HepG2 (cell line): Measurements from ENCODE around the gene SLC6A5.

Source experiments
- FOXA1 ChIP-seq, 2 experiments: fragments of 450-650 bp in 1 of 2; sonication (generic) in 1 of 2; formaldehyde crosslinking in 1 of 2; IDR thresholded peaks; 2 replicates each; pipeline versions ENCODE4 v1.4.0 to v1.6.1; 2016 to 2020; ENCODE audit warnings: missing genetic modification reagents in 1 of 2
- JUNB ChIP-seq: sonication (generic); formaldehyde crosslinking; IDR thresholded peaks from 2 replicates; pipeline ENCODE4 v1.8.0; 2022; ENCODE audit warnings: missing genetic modification reagents, mild to moderate bottlenecking, borderline replicate concordance
- JUND ChIP-seq: sonication (generic); formaldehyde crosslinking; IDR thresholded peaks from 2 replicates; pipeline ENCODE4 v1.8.0; 2022; ENCODE audit warnings: mild to moderate bottlenecking, missing genetic modification reagents
- POLR2A ChIP-seq, 2 experiments: IDR thresholded peaks; 2 replicates each; pipeline ENCODE4 v1.6.1; 2011; ENCODE audit warnings: low read depth in 2 of 2, low read length in 2 of 2, mild to moderate bottlenecking in 1 of 2, moderate library complexity in 1 of 2; ENCODE audit not compliant: insufficient read depth in 1 of 2
- ZFX ChIP-seq: sonication (generic); formaldehyde crosslinking; IDR thresholded peaks from 2 replicates; pipeline ENCODE4 v1.4.0; 2020; ENCODE audit warnings: mild to moderate bottlenecking, low read depth, missing genetic modification reagents, moderate library complexity

DNA sequence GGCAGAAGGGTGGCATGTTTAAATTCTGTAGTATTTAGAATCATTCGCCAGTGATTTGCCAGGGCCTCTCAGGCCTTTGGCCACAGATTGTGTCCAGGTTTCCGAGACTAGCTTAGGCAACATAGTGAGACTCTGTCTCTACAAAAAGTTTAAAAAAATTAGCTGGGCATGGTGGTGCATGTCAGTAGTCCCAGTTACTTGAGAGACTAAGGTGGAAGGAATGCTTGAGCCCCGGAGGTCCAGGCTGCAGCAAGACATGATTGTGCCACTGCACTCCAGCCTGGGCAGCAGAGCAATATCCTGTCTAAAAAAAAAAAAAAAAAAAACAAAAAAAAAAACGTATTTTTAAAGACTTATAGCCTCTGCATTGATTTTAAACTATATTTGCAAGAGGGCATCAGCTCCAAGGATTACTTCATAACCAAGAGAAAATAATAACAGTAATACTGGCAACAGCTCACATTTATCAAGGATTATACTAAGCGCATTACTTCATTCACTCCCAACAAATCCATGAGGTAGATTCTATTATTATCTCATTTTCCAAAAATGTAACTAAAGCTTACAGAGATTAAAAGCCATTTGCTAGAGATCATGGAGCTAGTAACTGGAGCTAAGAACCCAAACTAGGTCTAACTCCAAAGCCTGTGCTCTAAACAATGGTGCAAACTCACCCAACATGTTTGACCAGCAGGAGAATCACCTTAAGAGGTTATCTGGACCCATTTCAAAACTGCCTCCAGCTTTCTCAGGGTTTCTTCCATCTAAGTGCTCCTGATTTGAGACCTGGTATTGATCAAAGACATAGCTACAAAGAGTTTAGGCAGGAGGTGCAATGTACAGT lies 32.6 kb upstream of the SLC6A5 start:
- TF ChIP-seq JUNB (CRISPR knock-in tag) (no peak), JUND (CRISPR knock-in tag) (no peak), FOXA1 (IDR thresholded peaks at IDR 0.05) (no peak), FOXA1 (CRISPR knock-in tag; IDR thresholded peaks at IDR 0.05) (no peak), ZFX (CRISPR knock-in tag) (no peak), POLR2A (IDR thresholded peaks at IDR 0.05; ENCODE audit: insufficient read depth in 1 of 2, low read depth in 2 of 2, low read length in 2 of 2) (no peak)
